ENCODE measurements around the gene SCD. TPM values are rescaled to one million over a fixed set of nuclear protein-coding genes. Genes with fewer than 3 reads are reported as not detected.
A peak's percentile ranks its signal among the peaks of the same experiment; 100 is the strongest.

The SCD gene
- total and polyA plus RNA-seq, 12 donors, result 44.2 to 979 (median 221) TPM

GRCh38 chr10:100357059-100357858, 10.2 kb downstream of the SCD start:
- intact Hi-C loops (cut with DNase I), result no loop called here
- TF ChIP-seq POLR2A (IDR thresholded peaks at IDR 0.05), result no peak
- WGBS, 4 donors, result 89 to 93% (median 91%) methylated on average over 4 of the region's 4 CpGs
- Histone ChIP-seq H3K4me1 (replicated peaks in 1 of 2) (peaks cover 29 to 37% of the 10 kb centered on the region in 2 donors), H3K27me3 (no peaks in the 10 kb centered on the region), H3K27ac (no peak overlapping the region), H3K4me3 (no peak overlapping the region), H3K9me3 (replicated peaks in 1 of 3) (no peaks in the 10 kb centered on the region), H3K36me3 (replicated peaks in 1 of 2) (peaks cover 0 to 68% of the 10 kb centered on the region in 2 donors)
- no peak for DNase-seq

- Histone ChIP-seq H3K27me3 (no peaks in the 10 kb centered on the region), H3K9me3 (replicated peaks in 1 of 3) (no peaks in the 10 kb centered on the region), H3K27ac (peak overlapping the region; percentile 9 to 71 (median 45)), H3K4me3 (no peak overlapping the region), H3K36me3 (replicated peaks in 1 of 2) (peaks cover 0 to 50% of the 10 kb centered on the region in 2 donors), H3K4me1 (replicated peaks in 1 of 2) (peaks cover 41 to 51% of the 10 kb centered on the region in 2 donors)
- 21 to 41% (median 32%) methylated on average over 2 of the region's 2 CpGs for WGBS, 4 donors
- intact Hi-C loops (cut with DNase I), result no loop called here
- TF ChIP-seq CTCF (IDR thresholded peaks at IDR 0.05) (no peak), POLR2A (IDR thresholded peaks at IDR 0.05) (no peak)
- no peak for DNase-seq
These were observed 12.0 kb downstream of the SCD start for GRCh38 chr10:100359030-100359432.

- H3K27me3 ChIP-seq, result no peaks in the 10 kb centered on the region
- TF ChIP-seq CTCF (IDR thresholded peaks at IDR 0.05), result no peak
- TF ChIP-seq POLR2A (IDR thresholded peaks at IDR 0.05), result peak in 1 of 2 donors; percentile 3
- intact Hi-C loops (cut with DNase I), result no loop called here
- H3K4me3 ChIP-seq, result no peak overlapping the region
- H3K9me3 ChIP-seq (replicated peaks in 1 of 3), result no peaks in the 10 kb centered on the region
- H3K4me1 ChIP-seq (replicated peaks in 1 of 2), result peaks cover 41 to 57% of the 10 kb centered on the region in 2 donors
- peak in 2 of 7 donors; percentile 53 to 74 for DNase-seq
- peaks cover 0 to 44% of the 10 kb centered on the region in 2 donors for H3K36me3 ChIP-seq (replicated peaks in 1 of 2)
- WGBS, 4 donors, result 17 to 25% (median 23%) methylated on average over 3 of the region's 3 CpGs
- H3K27ac ChIP-seq, result peak overlapping the region; percentile 9 to 71 (median 45)
These were observed 12.6 kb downstream of the SCD start for GRCh38 chr10:100359529-100360150.

- H3K36me3 ChIP-seq (replicated peaks in 1 of 2), result peaks cover 0 to 38% of the 10 kb centered on the region in 2 donors
- WGBS, 4 donors, result 66 to 72% (median 71%) methylated on average over 5 to 6 of the region's 6 CpGs
- no peak overlapping the region for H3K4me3 ChIP-seq
- H3K27ac ChIP-seq, result peak overlapping the region in 4 of 5 donors; percentile 38 to 71 (median 44)
- DNase-seq, result no peak
- intact Hi-C loops (cut with DNase I), result no loop called here
- no peak for TF ChIP-seq POLR2A (IDR thresholded peaks at IDR 0.05)
- TF ChIP-seq CTCF (IDR thresholded peaks at IDR 0.05), result no peak
- no peaks in the 10 kb centered on the region for H3K9me3 ChIP-seq (replicated peaks in 1 of 3)
- peaks cover 43 to 63% of the 10 kb centered on the region in 2 donors for H3K4me1 ChIP-seq (replicated peaks in 1 of 2)
- H3K27me3 ChIP-seq, result no peaks in the 10 kb centered on the region
These were observed 13.2 kb downstream of the SCD start for GRCh38 chr10:100360234-100360633.

Data from adrenal gland (tissue), 12 donors.